GM13976 (cell line): ENCODE data around the gene STK39.

Experiments
- DNase-seq: peaks from one replicate; pipeline ENCODE4 v3.0.0; 2012; ENCODE audit warnings: low spot score
- in situ Hi-C: fragments of 300-500 bp; cut with MboI; formaldehyde crosslinking; loops from one replicate; pipeline ENCODE4 v1.12.0; 2022; ENCODE audit warnings: low sequenced_read_pairs, mixed read lengths, inconsistent platforms; ENCODE audit not compliant: unreplicated experiment
- TF ChIP-seq, protein P1 (sequence below): IDR thresholded peaks from 2 replicates; pipeline ENCODE4 v1.5.1; 2012; ENCODE audit warnings: borderline replicate concordance, mild to moderate bottlenecking; ENCODE audit not compliant: insufficient read depth; ENCODE audit errors: extremely low read depth, missing control alignments, control extremely low read depth

Gene STK39

DNA sequence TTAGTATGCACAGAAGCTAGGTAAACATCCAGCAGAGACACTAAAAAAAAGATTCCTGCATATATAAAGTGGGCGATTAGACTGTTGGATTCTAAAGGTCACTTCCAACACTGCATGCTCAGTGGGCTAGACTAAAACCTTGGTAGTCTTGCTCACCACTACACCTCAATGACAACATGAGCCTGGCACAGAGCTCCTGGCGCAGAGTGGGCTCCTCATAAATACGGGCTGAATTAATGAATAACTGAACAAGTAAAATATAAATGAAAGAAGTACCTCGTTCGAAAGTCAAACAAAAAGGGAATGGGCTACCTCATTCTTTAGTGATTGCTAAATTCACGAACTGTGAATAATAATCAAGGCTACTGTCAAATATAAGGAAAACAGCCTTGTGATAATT lies 185.3 kb downstream of the STK39 start:
- TF ChIP-seq, protein P1, sequence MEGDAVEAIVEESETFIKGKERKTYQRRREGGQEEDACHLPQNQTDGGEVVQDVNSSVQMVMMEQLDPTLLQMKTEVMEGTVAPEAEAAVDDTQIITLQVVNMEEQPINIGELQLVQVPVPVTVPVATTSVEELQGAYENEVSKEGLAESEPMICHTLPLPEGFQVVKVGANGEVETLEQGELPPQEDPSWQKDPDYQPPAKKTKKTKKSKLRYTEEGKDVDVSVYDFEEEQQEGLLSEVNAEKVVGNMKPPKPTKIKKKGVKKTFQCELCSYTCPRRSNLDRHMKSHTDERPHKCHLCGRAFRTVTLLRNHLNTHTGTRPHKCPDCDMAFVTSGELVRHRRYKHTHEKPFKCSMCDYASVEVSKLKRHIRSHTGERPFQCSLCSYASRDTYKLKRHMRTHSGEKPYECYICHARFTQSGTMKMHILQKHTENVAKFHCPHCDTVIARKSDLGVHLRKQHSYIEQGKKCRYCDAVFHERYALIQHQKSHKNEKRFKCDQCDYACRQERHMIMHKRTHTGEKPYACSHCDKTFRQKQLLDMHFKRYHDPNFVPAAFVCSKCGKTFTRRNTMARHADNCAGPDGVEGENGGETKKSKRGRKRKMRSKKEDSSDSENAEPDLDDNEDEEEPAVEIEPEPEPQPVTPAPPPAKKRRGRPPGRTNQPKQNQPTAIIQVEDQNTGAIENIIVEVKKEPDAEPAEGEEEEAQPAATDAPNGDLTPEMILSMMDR: no peak
- in situ Hi-C loops: no loop called here
- no peak for DNase-seq

DNA sequence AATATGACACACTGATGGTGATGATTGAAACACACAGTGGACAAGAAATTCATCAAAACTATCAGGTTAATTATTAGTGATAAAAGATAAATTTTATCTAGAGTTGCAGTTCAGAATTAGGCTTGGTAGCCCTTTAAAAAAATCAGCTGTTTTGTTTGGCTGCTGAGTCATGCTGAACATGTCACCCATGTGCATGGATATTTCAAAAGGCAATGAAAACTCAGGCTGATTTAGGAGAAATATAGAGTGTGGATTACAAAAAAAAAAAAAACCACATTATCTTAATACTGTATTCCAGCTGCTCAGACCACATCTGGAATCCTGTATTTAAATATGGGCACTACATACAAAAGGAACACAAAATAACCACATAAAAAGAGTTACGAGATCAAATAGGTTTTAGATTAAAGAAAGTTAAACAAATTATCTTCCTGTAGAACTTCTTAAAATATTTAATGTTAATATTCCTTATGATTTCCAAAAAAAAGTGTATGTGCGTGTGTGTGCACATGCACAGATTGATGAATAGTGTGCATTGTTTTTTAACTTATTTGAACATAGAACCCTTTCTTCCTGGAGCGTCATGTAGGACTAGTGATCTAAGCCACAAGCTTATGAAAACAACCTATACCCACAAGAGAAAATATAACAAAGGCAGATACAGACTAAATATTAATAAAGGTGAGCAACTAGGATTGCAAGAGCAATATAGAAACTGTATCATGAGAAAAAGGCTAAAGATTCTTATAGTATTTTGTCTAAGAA lies 186.2 kb downstream of the STK39 start:
- no peak for DNase-seq
- in situ Hi-C loops: no loop called here
- TF ChIP-seq, protein P1: no peak

DNA sequence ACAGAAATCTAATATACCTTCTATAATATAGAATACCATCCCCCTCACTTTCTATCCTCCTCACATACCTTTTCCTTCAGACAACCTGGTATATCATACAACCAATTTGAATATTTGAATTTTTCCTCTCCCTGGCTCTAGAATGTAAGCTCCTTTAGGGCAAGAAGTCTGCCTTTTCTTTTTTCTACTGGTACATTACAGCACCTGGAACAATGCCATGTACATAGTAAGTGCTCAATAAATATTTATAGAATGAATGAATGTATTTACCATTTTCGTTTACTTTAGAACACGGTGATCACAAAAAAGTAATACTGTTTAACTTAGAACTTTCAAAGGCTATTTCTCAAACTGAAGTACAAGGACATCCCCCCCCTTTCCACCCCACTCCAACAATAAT lies 187.6 kb downstream of the STK39 start:
- in situ Hi-C loops: no loop called here
- DNase-seq: no peak
- TF ChIP-seq, protein P1: no peak

DNA sequence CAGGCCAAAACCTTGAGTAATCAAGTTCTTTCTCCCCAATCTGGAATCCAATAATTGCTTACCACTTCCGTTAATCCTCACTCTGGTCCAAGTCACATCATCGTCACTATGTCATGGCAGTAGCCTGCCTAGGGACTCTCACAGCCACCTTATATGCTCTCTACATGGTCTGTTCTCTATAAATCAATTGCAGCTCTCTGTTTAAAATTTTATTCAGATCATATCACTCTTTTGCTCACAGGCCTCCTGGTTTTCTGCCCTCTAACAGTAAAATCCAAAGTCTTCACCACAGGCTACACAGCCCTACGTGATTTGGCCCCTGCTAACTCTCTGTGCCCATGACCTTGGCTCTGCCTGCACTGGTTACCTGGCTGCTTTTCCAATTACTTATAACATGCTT lies 188.7 kb downstream of the STK39 start:
- in situ Hi-C loops: no loop called here
- no peak for DNase-seq
- TF ChIP-seq, protein P1: no peak

DNA sequence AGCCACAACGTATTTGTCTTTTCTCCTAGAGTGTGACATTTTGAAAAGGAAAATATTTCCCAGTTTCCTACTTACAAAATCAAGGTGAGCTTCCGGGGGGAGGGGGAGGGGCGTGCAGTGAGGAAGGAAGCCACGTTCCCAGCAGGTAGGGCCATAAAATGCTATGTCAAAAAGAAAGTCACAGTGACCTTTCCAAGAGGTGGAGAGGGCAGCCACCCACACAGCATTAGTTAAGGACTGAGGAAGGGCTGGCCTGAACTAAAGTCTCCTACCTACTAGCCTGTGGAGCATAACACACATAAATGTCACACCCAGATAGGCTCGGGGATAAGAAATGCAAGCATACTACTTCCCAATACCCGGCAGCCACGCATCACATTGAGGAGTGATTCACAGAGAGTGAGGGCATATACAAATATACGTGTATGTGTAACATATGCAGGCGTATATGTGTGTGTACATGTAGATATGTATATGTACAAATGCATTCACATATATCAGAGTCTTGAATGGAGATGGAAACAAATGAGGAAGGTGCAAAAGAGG lies 191.1 kb downstream of the STK39 start:
- TF ChIP-seq, protein P1: no peak
- DNase-seq: no peak
- in situ Hi-C loops: no loop called here

DNA sequence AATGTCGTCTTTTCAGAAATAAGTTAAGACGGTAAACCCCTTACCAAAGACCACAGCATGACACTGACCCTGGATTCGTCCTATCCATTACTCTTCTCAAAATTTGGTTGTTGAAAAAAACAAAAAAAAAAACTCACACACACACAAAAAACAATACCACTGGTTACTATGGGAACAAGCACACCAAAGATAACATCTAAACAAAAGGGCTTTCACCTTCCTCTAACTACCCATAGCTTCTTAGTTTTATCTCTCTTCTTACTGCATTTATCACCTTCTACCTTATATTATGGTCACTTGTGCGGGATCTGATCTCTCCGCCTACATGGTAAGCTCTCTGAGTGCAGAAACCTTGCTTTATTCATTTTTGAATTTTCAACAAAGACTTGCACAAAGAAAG lies 192.7 kb downstream of the STK39 start:
- in situ Hi-C loops: no loop called here
- TF ChIP-seq, protein P1: no peak
- DNase-seq: no peak

DNA sequence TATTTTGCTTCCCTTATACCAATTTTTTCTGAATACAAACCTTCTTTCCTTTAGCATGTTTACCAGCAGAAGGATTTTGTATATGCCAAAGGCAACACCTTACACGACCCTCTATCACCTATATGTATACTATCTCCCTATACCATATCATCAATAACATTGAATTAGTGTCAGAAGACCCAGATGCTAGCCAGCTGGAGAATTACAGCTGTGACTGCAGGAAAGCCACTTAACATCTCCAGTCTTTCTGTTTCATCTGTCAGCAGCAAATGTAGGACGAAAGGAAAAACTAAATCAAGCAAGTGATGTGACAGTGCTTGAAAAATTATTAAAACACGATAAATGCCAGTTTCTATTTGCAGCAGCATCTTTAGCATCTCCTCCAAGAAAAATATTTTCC lies 193.7 kb downstream of the STK39 start:
- DNase-seq: no peak
- in situ Hi-C loops: no loop called here
- TF ChIP-seq, protein P1: no peak
